Measurements from ENCODE around the gene GOLGA1.

GOLGA1 gene

DNA sequence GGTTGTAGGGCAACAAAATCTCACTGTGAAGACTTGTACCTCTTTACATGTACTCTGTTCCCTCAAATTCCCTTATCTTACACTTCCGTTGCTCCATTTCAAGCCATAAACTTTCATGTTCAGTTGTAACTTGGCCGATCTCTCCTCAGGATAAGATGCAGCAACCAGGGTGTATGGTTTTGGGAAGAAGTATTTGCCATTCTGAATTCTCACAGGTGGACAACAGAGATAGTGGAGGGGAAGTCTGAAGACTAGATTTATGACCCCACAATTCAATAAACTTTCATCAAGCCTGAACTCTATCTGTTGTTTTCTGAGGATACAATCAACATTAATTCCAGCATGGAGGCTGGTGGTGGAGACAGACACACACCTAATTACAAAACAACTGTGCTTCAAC lies 27.5 kb downstream of the GOLGA1 start:
- no peak for DNase-seq (ENCODE audit: low read depth)
- no peak overlapping the region for H3K4me3 ChIP-seq (ENCODE audit: low read depth, low read length)
- TF ChIP-seq, protein P1, sequence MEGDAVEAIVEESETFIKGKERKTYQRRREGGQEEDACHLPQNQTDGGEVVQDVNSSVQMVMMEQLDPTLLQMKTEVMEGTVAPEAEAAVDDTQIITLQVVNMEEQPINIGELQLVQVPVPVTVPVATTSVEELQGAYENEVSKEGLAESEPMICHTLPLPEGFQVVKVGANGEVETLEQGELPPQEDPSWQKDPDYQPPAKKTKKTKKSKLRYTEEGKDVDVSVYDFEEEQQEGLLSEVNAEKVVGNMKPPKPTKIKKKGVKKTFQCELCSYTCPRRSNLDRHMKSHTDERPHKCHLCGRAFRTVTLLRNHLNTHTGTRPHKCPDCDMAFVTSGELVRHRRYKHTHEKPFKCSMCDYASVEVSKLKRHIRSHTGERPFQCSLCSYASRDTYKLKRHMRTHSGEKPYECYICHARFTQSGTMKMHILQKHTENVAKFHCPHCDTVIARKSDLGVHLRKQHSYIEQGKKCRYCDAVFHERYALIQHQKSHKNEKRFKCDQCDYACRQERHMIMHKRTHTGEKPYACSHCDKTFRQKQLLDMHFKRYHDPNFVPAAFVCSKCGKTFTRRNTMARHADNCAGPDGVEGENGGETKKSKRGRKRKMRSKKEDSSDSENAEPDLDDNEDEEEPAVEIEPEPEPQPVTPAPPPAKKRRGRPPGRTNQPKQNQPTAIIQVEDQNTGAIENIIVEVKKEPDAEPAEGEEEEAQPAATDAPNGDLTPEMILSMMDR (IDR thresholded peaks at IDR 0.05; ENCODE audit: low read depth, low read length, missing control alignments): no peak

DNA sequence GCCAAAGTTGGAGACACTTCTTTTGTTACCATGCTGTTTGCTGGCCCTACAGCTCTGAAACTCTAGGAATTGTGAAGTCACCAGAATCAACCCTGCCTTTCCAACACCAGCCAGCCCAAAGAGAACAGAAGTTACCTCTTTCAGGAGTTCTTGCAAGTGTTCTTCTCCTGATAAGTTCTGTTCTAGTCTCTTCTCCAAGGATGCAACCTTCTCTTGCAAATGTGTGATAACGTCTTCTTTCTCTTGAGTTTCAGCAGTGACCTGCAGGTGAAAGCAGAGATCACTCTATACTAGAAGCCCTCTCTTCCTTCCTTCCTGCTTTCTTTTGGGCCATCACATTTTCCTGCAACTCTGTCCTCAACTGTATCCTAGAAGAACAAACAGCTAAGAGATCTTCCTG lies 29.1 kb downstream of the GOLGA1 start:
- DNase-seq (ENCODE audit: low read depth): no peak
- H3K4me3 ChIP-seq (ENCODE audit: low read depth, low read length): no peak overlapping the region
- TF ChIP-seq, protein P1 (IDR thresholded peaks at IDR 0.05; ENCODE audit: low read depth, low read length, missing control alignments): no peak

DNA sequence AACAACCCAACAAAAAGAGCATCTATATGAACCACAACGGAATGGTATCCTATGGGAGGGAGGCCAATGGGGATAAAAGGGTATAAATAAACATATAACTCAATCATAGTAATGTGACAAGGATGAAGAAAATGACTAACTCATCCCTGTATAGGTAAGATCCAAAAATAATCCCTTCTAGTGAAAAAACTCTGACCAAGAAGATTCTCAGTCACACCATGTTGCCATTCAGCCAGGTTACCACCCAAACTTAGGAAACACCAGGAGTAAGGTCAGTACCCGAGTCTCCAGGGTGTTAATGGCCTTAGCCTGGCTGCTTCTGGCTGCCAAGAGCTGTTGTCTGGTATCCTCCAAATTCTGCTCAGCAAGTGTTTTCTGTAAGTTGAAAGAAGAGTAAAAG lies 32.8 kb downstream of the GOLGA1 start:
- H3K4me3 ChIP-seq (ENCODE audit: low read depth, low read length): no peak overlapping the region
- TF ChIP-seq, protein P1 (IDR thresholded peaks at IDR 0.05; ENCODE audit: low read depth, low read length, missing control alignments): no peak
- DNase-seq (ENCODE audit: low read depth): no peak

DNA sequence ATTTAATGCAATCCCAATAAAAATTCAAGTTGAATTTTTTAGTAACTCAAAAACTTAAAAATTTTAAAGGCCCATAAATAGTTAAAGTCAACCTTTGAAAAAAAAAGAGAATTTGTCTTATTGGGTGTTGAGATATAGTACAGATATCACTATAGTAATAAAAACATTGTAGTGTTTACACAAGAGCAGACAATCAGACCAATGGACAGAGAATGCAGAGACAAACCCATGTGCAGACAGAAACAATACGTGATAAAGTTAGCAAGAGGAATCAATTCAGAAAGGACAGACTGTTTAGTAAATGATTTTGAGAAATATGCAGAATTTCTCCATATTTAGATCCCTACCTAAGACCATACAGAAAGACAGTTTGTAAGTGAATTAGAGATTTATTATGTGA lies 33.9 kb downstream of the GOLGA1 start:
- DNase-seq (ENCODE audit: low read depth): no peak
- no peak overlapping the region for H3K4me3 ChIP-seq (ENCODE audit: low read depth, low read length)
- TF ChIP-seq, protein P1 (IDR thresholded peaks at IDR 0.05; ENCODE audit: low read depth, low read length, missing control alignments): no peak

DNA sequence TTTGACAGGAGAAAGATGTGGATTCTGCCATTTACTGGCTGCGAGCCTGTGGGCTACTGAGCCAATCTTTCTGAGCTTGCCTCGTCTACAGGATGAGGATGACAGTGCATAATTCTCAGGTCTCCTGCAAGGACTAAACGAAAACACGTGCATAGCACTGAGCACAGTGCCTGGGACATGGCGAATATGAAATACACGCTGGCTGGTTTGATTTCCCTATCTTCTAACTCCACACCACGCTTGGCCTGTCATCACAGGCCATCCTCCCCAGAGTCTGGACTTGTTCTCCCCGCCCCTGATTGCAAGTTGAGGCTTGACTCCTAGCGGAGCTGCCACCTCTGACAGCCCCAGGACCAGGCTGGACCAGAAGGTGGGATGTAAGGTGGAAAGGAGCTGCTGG lies 41.0 kb downstream of the GOLGA1 start:
- no peak overlapping the region for H3K4me3 ChIP-seq (ENCODE audit: low read depth, low read length)
- TF ChIP-seq, protein P1 (IDR thresholded peaks at IDR 0.05; ENCODE audit: low read depth, low read length, missing control alignments): no peak
- DNase-seq (ENCODE audit: low read depth): no peak

DNA sequence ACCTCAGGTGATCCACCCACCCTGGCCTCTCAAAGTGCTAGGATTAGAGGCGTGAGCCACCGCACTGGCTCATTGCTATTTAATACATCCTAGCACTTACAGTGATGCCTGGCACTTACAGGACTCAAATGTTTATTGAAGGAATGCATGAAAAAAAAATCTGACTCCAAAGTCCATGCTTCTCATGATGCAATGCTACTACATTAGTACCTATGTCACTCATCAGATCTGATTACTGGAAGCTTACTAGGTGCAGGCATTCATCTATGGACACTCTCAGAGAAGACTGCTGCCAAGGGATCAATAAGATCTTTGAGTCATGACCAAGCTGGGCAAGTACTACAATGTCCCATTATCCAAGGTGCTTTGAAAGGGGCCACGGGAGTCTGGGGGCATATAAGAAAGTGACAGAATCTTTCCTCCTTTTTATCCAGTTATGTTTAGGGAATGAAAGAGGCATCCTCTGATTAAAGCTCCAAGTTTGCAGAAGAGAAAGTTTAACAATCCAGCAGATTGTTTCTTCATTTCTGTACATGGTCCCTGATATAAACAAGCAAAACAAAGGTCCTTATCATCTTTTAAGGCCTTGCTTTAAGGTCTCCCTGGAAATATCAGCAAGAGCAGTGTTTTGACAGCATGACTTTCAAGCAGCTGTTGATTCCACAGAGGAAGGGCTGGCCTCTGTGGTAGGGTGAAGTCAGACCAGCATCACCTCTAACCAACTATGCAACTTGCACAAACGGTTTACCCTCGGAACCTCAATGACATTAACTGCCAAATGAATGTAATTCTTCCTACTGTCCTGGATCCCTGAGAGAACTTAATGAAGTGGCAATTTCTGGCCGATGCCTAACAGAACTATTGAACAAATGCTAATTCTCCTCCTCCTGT lies 43.1 kb downstream of the GOLGA1 start:
- no peak overlapping the region for H3K4me3 ChIP-seq (ENCODE audit: low read depth, low read length)
- TF ChIP-seq, protein P1 (IDR thresholded peaks at IDR 0.05; ENCODE audit: low read depth, low read length, missing control alignments): no peak
- no peak for DNase-seq (ENCODE audit: low read depth)

DNA sequence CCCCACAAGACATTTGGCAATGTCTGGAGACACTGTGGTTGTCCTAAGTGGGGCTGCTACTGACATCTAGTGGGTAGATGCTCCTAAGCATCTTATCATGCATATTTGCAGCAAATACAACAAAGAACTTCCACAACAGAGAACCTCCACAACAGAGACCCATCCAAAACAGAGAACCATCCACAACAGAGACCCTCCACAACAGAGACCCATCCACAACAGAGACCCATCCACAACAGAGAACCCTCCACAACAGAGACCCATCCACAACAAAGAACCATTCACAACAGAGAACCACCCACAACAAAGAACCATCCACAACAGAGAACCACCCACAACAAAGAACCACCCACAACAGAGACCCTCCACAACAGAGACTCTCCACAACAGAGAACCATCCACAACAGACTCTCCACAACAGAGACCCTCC lies 46.1 kb downstream of the GOLGA1 start:
- TF ChIP-seq, protein P1 (IDR thresholded peaks at IDR 0.05; ENCODE audit: low read depth, low read length, missing control alignments): peak; percentile 63
- H3K4me3 ChIP-seq (ENCODE audit: low read depth, low read length): no peak overlapping the region
- no peak for DNase-seq (ENCODE audit: low read depth)

Measured in GM12864 (cell line).